NK-92 treated with Interleukin-12 subunit alpha and Interleukin-12 subunit beta, amount 100 ng/mL, for 24 hours (cell line): ENCODE measurements around the gene IGF2.

Experiments
- DNase-seq: peaks from one replicate; lab custom pipeline; 2025; lab: John Stamatoyannopoulos, UW

The IGF2 gene

DNA sequence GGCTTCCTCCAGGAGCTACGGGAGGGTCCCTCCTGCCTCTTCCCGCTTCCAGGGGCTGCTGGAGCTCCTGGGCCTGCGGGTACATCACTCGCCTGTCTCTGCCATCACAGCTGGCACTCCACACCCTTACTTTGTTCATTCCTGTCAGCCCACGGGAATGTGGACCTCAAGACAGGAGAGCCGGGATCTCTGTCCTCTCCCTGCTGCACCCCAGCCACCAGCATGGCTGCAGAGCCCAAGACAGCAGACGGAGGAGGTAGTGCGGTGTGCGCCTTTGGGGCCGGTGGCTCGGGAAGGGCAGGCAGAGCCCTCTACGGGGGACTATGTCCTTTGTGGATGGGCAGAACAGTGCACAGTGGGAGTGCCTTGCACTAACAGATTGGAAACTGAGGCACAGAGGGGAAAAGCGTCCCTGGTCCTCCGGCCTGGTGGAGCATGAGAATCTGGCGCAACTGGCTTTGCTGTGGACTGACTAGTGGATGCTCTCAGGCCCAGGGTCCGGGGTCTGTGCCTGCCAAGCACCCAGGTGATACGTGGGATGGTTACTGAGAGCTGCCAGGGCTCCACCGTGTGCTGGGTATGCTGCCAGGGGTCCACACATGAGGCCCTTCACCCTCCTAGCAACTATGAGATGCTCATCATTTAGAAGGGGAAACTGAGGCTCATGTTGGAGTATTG is 47.3 kb downstream of the IGF2 start:
- no peak for DNase-seq

DNA sequence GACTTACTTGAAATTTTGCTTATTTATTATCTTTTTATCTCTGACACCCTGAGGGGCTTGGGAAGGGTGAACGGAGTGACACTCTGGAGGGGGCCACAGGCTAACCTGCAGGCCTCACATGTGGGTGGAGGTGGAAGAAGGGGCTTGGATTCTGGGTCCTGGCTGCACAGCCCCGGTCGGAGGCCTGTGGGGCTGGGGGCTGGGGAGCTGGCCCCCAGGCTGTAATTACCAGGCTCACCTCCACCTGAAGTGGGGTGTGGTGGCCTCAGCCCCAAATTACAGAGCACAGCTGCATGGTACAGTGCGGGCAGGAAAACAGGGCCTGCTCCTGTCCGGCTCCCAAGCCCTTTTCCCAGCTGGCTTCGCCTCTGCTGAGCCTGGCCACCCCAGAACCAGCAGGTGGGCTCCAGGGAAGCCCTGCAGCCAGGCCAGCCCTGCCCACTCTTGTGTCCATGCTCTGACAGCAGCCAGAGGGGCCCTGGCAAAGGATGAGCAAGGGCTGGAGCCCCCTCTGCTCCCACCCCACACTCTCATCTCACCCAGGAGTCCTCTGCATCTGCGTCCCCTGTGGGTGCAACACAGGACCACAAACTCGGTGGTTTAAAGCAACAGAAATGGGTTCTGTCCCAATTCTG is 48.0 kb downstream of the IGF2 start:
- no peak for DNase-seq

DNA sequence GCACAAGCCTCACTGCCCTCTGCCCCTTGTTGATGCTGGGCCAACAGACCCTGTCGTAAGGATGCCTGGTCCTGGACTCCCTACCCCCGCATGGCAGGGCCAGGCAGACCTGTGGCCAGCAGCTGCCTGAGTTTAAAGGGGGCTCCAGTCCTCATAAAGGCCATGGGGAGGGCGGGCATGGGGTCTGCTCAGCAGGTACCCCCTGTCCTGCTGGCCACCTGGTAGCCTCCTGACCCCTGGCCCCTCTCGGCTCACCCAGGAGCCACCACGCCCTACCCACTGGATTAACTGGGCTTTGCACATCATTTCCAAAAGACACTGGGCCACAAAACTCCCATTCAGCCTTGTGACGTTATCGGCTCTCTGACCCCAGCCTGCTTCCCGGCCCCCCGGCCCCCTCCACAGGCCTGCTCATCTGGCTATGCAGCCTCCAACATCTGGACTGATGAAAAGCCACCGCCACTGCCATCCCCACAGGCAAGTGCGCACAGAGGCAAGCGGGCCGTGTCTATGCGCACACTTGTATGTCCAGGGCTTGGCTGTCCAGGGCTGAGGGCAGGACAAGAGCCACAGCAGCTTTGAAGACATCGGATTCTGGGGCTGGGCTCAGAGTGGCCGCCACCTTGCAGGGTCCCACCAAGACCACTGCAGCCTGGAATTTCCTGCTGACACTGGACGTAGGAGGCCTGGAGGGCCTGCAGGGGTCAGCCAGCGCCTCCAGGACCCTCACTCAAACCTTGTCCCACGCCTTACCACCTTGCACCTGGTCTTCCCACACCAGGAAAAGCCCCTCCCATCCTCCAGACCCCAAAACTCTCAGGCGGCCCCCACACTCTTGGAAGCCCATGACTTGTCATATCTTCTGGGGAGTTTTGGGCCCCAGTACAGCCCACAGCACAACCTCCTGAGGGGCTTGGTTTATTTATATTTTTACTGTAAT is 48.7 kb downstream of the IGF2 start:
- DNase-seq, result no peak

DNA sequence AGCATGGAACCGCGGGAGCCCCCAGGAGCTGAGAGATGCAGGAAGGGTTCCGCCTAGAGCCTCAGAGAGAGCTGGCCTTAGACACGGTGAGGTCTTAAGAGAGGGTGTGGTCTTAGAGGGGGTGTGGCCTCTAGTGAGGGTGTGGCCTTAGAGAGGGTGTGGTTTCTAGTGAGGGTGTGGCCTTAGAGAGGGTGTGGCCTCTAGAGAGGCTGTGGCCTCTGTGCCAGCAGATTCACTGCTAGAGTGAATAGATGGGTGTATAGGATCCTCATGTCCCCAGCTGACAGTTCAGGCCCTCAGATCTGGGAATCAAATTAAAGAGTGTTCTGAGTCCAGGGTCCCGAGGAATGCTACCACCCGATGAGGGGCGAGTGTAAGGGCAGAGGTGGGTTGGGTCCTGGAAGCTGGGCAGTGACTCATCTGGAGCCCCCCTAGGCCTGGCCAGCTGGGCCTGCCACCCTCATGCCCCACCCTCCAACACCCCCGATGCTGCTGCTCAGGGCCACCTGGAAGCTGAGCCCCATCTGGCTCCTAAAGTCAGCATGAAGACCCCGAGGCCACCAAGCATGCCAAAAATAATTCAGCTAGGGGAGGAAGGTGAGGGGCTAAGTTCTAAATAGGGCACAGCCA is 49.5 kb downstream of the IGF2 start:
- DNase-seq, result no peak

DNA sequence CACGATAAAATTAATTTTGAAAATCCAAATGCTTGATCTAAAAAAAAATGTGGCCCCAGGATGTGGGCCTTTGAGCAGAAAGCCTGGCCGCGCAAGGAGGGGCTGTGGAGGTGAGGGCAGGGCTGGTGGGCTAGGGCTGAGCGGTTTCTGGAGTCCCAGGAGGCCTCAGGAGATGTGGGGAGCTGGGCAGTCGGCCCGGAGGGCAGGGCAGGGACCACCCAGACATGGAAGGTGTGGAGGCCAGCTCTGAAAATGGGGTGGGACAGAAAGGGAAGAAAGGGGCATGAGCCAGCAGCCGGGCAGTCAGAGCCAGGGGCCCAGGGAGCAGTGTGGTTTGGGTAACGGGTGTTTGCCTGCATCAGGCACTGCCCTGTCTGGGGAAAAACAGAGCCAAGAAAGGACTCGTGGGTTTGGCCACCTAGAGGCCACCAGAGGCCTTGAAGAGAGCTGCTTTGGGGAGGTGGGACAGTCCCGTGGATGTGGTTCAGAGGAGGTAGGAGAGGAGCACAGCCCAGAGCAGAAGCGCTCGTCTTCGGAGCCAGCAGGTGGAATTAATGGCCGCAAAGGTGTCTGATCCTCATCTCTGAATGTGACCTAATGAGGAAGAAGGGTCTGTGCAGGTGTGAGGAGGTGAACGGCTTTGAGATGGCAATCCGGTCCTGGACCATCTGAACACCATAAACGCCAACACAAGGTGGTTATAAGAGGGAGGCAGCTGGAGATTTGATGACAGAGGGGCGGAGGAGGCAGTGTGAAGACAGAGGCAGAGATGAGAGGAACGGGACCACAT is 50.2 kb downstream of the IGF2 start:
- DNase-seq, result no peak

DNA sequence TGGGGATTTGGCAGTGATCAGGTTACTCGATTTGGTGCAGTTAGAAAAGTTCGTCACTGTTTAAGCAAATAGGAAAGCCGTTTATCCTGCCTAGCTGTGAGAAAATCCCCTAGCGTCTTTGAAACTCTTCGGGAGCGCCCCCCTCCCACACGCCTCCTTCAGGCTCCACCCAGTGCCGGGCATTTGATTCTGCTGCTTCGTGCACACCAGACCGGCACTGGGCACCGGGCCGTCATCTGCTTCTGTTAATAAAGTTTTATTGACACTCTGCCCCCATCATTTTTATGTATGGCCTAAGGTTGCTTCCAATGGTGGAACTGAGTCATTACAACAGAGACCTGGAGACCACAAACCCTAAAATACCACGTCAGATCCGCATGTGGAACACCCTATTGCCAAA is 50.9 kb downstream of the IGF2 start:
- no peak for DNase-seq

DNA sequence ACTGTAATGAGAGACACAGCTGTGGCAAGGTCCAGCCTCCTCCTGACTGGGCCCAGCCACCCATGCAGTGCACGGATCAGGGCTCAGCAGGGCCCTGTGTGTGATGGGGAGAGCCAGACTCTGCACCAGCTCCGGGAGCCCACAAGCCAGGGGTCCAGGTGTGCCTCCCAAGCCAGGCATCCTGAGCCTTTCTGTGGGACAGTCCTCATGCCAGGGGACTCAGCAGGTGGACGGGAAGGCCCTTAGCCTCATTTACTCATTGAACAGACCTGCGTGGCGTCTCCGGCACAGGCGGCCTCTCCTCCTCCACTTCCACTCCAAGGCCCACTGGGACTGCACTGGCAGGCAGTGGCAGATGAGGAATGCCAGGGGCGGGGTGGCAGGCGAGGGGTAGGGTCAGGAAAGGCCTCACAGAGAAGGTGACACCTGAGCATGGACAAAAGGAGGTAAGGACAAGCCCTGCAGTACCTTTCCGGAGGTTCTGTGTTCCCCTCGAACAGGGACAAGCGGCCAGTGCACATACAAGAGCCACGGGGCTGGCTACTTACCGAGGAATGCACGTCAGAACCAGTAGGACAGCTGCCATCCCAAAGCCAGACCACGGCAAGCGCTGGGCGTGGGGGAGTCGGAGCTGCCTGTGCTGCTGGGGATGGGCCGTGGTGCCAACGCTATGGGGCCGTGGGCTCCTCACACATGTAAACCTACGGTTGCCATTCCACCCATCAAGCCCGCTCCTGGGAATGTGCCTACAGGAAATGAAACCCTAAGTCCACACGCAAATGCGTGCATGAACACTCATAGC is 52.7 kb downstream of the IGF2 start:
- no peak for DNase-seq

DNA sequence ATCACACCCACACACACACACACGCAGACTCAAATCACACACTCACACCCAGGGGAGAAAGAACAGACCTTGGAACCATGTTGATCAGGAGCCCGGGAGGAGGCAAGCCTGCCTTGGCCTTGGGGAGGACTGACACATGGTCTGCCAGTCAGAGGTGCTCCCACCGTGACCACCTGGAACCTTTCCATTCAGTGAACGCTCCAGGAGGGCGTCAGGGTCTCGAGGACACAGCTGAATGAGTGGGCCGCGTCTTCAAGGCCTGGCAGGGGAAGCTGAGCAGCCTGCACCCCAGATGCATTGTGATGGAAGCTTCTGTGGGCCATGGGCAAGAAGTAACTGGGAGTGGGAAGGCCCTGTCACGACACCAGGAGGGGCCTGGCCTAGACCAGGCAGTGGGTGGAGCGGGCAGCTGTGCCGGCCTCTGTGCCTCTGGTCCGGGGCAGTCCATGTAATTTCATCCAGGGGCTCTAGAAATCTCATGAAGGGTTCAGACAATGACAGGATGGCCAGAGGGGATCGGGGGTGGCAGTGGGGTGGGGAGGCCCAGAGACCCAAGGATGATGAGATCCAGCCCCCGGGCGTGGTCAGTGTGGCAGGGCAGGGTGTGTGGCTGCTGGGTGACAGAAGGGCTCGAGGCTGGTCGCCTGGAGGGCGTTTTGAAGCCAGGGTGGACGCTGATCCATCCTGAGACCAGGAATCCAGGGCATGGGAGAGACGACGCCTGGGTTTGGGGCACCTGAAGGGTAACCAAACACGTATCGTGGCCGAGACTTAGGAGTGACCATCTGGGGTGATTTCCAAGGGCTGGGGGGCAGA is 53.7 kb downstream of the IGF2 start:
- no peak for DNase-seq

DNA sequence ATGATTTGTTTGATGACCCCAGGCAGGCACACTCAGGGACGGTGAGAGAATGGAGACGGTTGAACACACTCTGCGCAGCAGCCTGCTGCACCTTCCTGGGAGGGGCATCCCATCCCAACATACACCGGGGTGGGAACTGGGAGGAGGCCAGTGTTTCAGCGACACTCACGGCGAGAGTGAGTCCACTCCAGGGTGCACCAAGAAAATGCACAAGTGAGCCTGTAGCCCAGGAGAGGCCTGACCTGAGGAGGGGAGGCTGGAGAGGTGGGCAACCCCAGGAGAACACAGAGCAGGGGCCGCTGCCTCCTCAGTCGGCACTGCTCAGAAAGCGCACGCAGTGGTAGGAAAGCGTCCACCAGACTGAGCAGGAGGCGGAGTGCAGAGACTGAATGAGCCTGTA is 54.5 kb downstream of the IGF2 start:
- no peak for DNase-seq
